H9 (cell line): ENCODE measurements around the gene CDK14. TPM values are rescaled to one million over a fixed set of nuclear protein-coding genes. Genes with fewer than 3 reads are reported as not detected.

Experiments used
- DNase-seq: peaks from one replicate; pipeline ENCODE4 v3.0.0-alpha.2; 2017
- H2AFZ ChIP-seq: one replicate; pipeline ENCODE4 v1.6.1; 2013; ENCODE audit warnings: mild to moderate bottlenecking, low read length, control low read depth, moderate library complexity
- H2AK5ac ChIP-seq: 2 replicates; pipeline ENCODE4 v1.6.1; 2013; ENCODE audit warnings: low read length, control low read depth, mixed read lengths; ENCODE audit not compliant: insufficient read length
- H2BK120ac ChIP-seq: one replicate; pipeline ENCODE4 v1.6.1; 2013; ENCODE audit warnings: low read depth, mild to moderate bottlenecking, low read length, control low read depth, inconsistent platforms; ENCODE audit not compliant: poor library complexity, severe bottlenecking
- H2BK12ac ChIP-seq: 2 replicates; pipeline ENCODE4 v1.6.1; 2013; ENCODE audit warnings: low read length, control low read depth, mixed read lengths, low read depth; ENCODE audit not compliant: insufficient read length
- H2BK15ac ChIP-seq: 2 replicates; pipeline ENCODE4 v1.6.1; 2013; ENCODE audit warnings: low read depth, low read length, control low read depth
- H2BK20ac ChIP-seq: one replicate; pipeline ENCODE4 v1.6.1; 2013; ENCODE audit warnings: low read depth, mild to moderate bottlenecking, low read length, control low read depth, inconsistent platforms; ENCODE audit not compliant: poor library complexity, severe bottlenecking
- H2BK5ac ChIP-seq: 2 replicates; pipeline ENCODE4 v1.6.1; 2013; ENCODE audit warnings: low read length, control low read depth, mixed read lengths; ENCODE audit not compliant: insufficient read length
- H3K14ac ChIP-seq: 2 replicates; pipeline ENCODE4 v1.6.1; 2013; ENCODE audit warnings: low read length, control low read depth; ENCODE audit not compliant: insufficient read depth
- H3K18ac ChIP-seq: 2 replicates; pipeline ENCODE4 v1.6.1; 2013; ENCODE audit warnings: low read depth, mild to moderate bottlenecking, mixed read lengths, low read length, control low read depth; ENCODE audit not compliant: insufficient read length
- H3K23ac ChIP-seq: 2 replicates; pipeline ENCODE4 v1.6.1; 2013; ENCODE audit warnings: low read length, control low read depth, mixed read lengths, low read depth; ENCODE audit not compliant: insufficient read length
- H3K23me2 ChIP-seq: 2 replicates; pipeline ENCODE4 v1.6.1; 2013; ENCODE audit warnings: low read depth, mild to moderate bottlenecking, mixed read lengths, low read length, control low read depth; ENCODE audit not compliant: insufficient read length, poor library complexity, severe bottlenecking
- H3K27ac ChIP-seq: 2 replicates; pipeline ENCODE4 v1.5.1; 2013; ENCODE audit warnings: low read length, control low read depth, mixed read lengths, low read depth; ENCODE audit not compliant: insufficient read length
- H3K27me3 ChIP-seq: 2 replicates; pipeline ENCODE4 v1.6.1; 2013; ENCODE audit warnings: low read length, control low read depth, inconsistent platforms; ENCODE audit not compliant: insufficient read depth
- H3K4ac ChIP-seq: 2 replicates; pipeline ENCODE4 v1.6.1; 2013; ENCODE audit warnings: low read depth, mild to moderate bottlenecking, control low read depth, inconsistent platforms, low read length, moderate library complexity
- H3K4me1 ChIP-seq: 2 replicates; pipeline ENCODE4 v1.6.1; 2013; ENCODE audit warnings: low read length, control low read depth, inconsistent platforms; ENCODE audit not compliant: insufficient read depth
- H3K4me2 ChIP-seq: 2 replicates; pipeline ENCODE4 v1.6.1; 2013; ENCODE audit warnings: low read length, control low read depth, mixed read lengths; ENCODE audit not compliant: insufficient read length, insufficient read depth
- H3K56ac ChIP-seq: 2 replicates; pipeline ENCODE4 v1.6.1; 2013; ENCODE audit warnings: low read depth, mild to moderate bottlenecking, mixed read lengths, low read length, control low read depth; ENCODE audit not compliant: insufficient read length
- H3K79me1 ChIP-seq: 2 replicates; pipeline ENCODE4 v1.6.1; 2013; ENCODE audit warnings: low read depth, mild to moderate bottlenecking, moderate library complexity, low read length, control low read depth, inconsistent platforms; ENCODE audit not compliant: insufficient read depth, poor library complexity, severe bottlenecking
- H3K79me2 ChIP-seq: 2 replicates; pipeline ENCODE4 v1.6.1; 2013; ENCODE audit warnings: low read length, control low read depth, inconsistent platforms; ENCODE audit not compliant: insufficient read depth
- H3K9ac ChIP-seq: 2 replicates; pipeline ENCODE4 v1.6.1; 2013; ENCODE audit warnings: low read length, control low read depth, mixed read lengths; ENCODE audit not compliant: insufficient read length; ENCODE audit errors: extremely low read depth
- H3K9me3 ChIP-seq: one replicate; pipeline ENCODE4 v1.6.1; 2013; ENCODE audit warnings: low read depth, low read length, inconsistent platforms; ENCODE audit not compliant: control insufficient read depth
- H3T11ph ChIP-seq: one replicate; pipeline ENCODE4 v1.6.1; 2013; ENCODE audit warnings: mild to moderate bottlenecking, low read length, control low read depth, inconsistent platforms
- H4K20me1 ChIP-seq: one replicate; pipeline ENCODE4 v1.6.1; 2013; ENCODE audit not compliant: control insufficient read depth, insufficient read length, insufficient read depth
- H4K5ac ChIP-seq: 2 replicates; pipeline ENCODE4 v1.6.1; 2013; ENCODE audit warnings: low read depth, mild to moderate bottlenecking, mixed read lengths, low read length, control low read depth; ENCODE audit not compliant: insufficient read length
- H4K8ac ChIP-seq: replicated peaks from 2 replicates; pipeline ENCODE4 v1.6.1; 2013; ENCODE audit warnings: low read length, control low read depth, mixed read lengths, low read depth; ENCODE audit not compliant: insufficient read length
- H4K91ac ChIP-seq: 2 replicates; pipeline ENCODE4 v1.6.1; 2013; ENCODE audit warnings: low read depth, mild to moderate bottlenecking, moderate library complexity, mixed read lengths, low read length, control low read depth; ENCODE audit not compliant: insufficient read length
- H3K27ac Mint-ChIP-seq, 3 experiments: 2 replicates in 2 of 3; 3 replicates in 1 of 3; pipeline ENCODE4 v1.8.0; 2020 to 2021; ENCODE audit warnings: mixed read lengths in 3 of 3, mild to moderate bottlenecking in 1 of 3, moderate library complexity in 1 of 3
- H3K27me3 Mint-ChIP-seq: 2 replicates; pipeline ENCODE4 v1.8.0; 2021; ENCODE audit warnings: low read depth, mild to moderate bottlenecking, moderate library complexity, mixed read lengths
- H3K36me3 Mint-ChIP-seq, 3 experiments: 2 replicates in 2 of 3; 3 replicates in 1 of 3; pipeline ENCODE4 v1.8.0; 2020 to 2021; ENCODE audit warnings: low read depth in 3 of 3, mixed read lengths in 3 of 3; ENCODE audit not compliant: insufficient read depth in 1 of 3
- H3K4me1 Mint-ChIP-seq, 2 experiments: 2 replicates each; pipeline ENCODE4 v1.8.0; 2020; ENCODE audit warnings: mixed read lengths in 2 of 2
- H3K4me3 Mint-ChIP-seq, 2 experiments: 2 replicates in 1 of 2; 3 replicates in 1 of 2; pipeline ENCODE4 v1.8.0; 2020 to 2021; ENCODE audit warnings: mild to moderate bottlenecking in 2 of 2, mixed read lengths in 2 of 2, moderate library complexity in 1 of 2
- H3K9me3 Mint-ChIP-seq, 2 experiments: 2 replicates in 1 of 2; 3 replicates in 1 of 2; pipeline ENCODE4 v1.8.0; 2020; ENCODE audit warnings: mild to moderate bottlenecking in 2 of 2, mixed read lengths in 2 of 2, moderate library complexity in 1 of 2
- WGBS: extraction: QIAGEN DNeasy Blood & Tissue Kit; methylation state at CpG from one replicate; pipeline ENCODE4 v1.1.7; 2013; ENCODE audit warnings: missing lambda C conversion rate, low lambda C conversion rate, mixed read lengths; ENCODE audit not compliant: insufficient read length; ENCODE audit errors: extremely low coverage; 5-methylcytosine and 5-hydroxymethylcytosine counted together
- total RNA-seq: library from RNA; stranded (reverse); gene quantifications from 2 replicates; pipeline ENCODE4 v1.2.1, GENCODE V29; 2021
- TF ChIP-seq, protein P1 (sequence below): fragments of 200-600 bp; sonication (generic); conservative IDR thresholded peaks from 3 replicates; pipeline ENCODE4 v1.8.0; 2021; ENCODE audit warnings: antibody characterized with exemption, mild to moderate bottlenecking

Gene CDK14
- total RNA-seq, 1 experiment from 2014 or later: 23.9 TPM

DNA sequence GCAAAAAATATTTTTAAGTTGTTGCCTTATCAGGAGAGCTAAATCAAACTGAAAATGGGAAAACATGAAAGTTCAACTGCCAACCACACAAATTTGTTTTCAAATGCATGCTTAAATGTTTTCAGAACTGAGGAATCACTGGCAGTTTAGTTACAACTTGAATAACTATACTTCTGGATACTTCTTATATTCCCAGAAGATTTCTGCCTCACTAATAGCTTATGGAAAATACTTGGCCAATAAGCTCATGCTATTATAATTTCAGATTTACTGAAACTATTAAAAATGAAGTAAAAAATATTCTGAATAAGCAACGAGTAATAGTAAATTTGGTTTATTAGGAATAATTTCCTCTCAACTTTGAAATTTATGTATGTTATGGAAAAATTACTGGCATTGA is 222.2 kb downstream of the CDK14 start:
- H3K4me2 ChIP-seq: no peak overlapping the region
- H4K5ac ChIP-seq: no peak overlapping the region
- Mint-ChIP-seq H3K4me3 (no peak overlapping the region), H3K36me3 (peaks cover 0 to 15% (median 7%) of the 10 kb centered on the region in 3 experiments; a peak in 6 of 7 replicates), H3K4me1 (peaks cover 11 to 17% of the 10 kb centered on the region in 2 experiments), H3K27me3 (no peaks in the 10 kb centered on the region), H3K9me3 (no peaks in the 10 kb centered on the region; a peak in 1 of 5 replicates), H3K27ac (no peak overlapping the region; a peak in 1 of 7 replicates)
- H2AK5ac ChIP-seq: no peak overlapping the region
- no peak overlapping the region for H3K18ac ChIP-seq
- no peaks in the 10 kb centered on the region for H3K27me3 ChIP-seq
- H3K9me3 ChIP-seq: no peaks in the 10 kb centered on the region
- H4K91ac ChIP-seq: no peak overlapping the region
- H3K79me1 ChIP-seq: no peaks in the 10 kb centered on the region
- no peaks in the 10 kb centered on the region; the same call in 1 of the 2 replicates for H3K4me1 ChIP-seq
- H3K4ac ChIP-seq: no peak overlapping the region
- H3K9ac ChIP-seq: no peak overlapping the region
- 100% methylated on average over 1 of the region's 1 CpG for WGBS
- H4K20me1 ChIP-seq: no peaks in the 10 kb centered on the region
- H2BK15ac ChIP-seq: no peak overlapping the region
- 0 out of 2 replicates have a peak, but pooled peaks cover 1% of the 10 kb centered on the region for H3K79me2 ChIP-seq
- H3K14ac ChIP-seq: no peak overlapping the region
- no peak overlapping the region for H2BK5ac ChIP-seq
- H2BK20ac ChIP-seq: no peak overlapping the region
- no peaks in the 10 kb centered on the region for H3K23me2 ChIP-seq
- no peak overlapping the region for H2AFZ ChIP-seq
- no peak overlapping the region for H3K56ac ChIP-seq
- H2BK12ac ChIP-seq: no peak overlapping the region
- H3K27ac ChIP-seq: no peak overlapping the region
- TF ChIP-seq, protein P1, sequence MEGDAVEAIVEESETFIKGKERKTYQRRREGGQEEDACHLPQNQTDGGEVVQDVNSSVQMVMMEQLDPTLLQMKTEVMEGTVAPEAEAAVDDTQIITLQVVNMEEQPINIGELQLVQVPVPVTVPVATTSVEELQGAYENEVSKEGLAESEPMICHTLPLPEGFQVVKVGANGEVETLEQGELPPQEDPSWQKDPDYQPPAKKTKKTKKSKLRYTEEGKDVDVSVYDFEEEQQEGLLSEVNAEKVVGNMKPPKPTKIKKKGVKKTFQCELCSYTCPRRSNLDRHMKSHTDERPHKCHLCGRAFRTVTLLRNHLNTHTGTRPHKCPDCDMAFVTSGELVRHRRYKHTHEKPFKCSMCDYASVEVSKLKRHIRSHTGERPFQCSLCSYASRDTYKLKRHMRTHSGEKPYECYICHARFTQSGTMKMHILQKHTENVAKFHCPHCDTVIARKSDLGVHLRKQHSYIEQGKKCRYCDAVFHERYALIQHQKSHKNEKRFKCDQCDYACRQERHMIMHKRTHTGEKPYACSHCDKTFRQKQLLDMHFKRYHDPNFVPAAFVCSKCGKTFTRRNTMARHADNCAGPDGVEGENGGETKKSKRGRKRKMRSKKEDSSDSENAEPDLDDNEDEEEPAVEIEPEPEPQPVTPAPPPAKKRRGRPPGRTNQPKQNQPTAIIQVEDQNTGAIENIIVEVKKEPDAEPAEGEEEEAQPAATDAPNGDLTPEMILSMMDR: no peak
- H4K8ac ChIP-seq: no peak overlapping the region
- no peak overlapping the region for H3K23ac ChIP-seq
- no peak overlapping the region for H2BK120ac ChIP-seq
- no peak overlapping the region for H3T11ph ChIP-seq
- DNase-seq: no peak
